HG03558 (cell line): ENCODE results near the gene ILK.

Source experiments
- ATAC-seq: cut with Tn5 transposase; IDR thresholded peaks from one replicate; pipeline ENCODE4 v1.9.1; 2021; ENCODE audit warnings: moderate number of reproducible peaks; ENCODE audit not compliant: unreplicated experiment; ENCODE audit errors: extremely low read depth

The ILK gene

GRCh38 chr11:6603287-6604080 lies at the start of gene ILK, which contains the start of gene RRP8:
ILK (plus strand) TSS chr11:6603774; CDS start chr11:6604272, 498 bp downstream.
RRP8 (minus strand) TSS chr11:6603616; CDS start chr11:6603502, 114 bp downstream.
- peak; percentile 49 for ATAC-seq

GRCh38 chr11:6554828-6555706 lies 48.5 kb upstream of the ILK start:
- no peak for ATAC-seq

GRCh38 chr11:6556139-6556949 lies 47.2 kb upstream of the ILK start:
- ATAC-seq: no peak

- no peak for ATAC-seq
Measured at GRCh38 chr11:6557063-6557462, 46.5 kb upstream of the ILK start.

GRCh38 chr11:6557761-6558674 lies 45.6 kb upstream of the ILK start:
- ATAC-seq: no peak

GRCh38 chr11:6559369-6559768 lies 44.2 kb upstream of the ILK start:
- no peak for ATAC-seq

GRCh38 chr11:6561288-6561687 lies 42.3 kb upstream of the ILK start:
- ATAC-seq: no peak

- no peak for ATAC-seq
Measured at GRCh38 chr11:6563121-6563619, 40.4 kb upstream of the ILK start.

- ATAC-seq: no peak
Measured at GRCh38 chr11:6563667-6564066, 39.9 kb upstream of the ILK start.

GRCh38 chr11:6565325-6565724 lies 38.2 kb upstream of the ILK start:
- ATAC-seq: no peak

GRCh38 chr11:6565988-6566703 lies 37.4 kb upstream of the ILK start:
- no peak for ATAC-seq

- no peak for ATAC-seq
Measured at GRCh38 chr11:6566704-6567370, 36.7 kb upstream of the ILK start.

GRCh38 chr11:6567371-6567745 lies 36.2 kb upstream of the ILK start:
- no peak for ATAC-seq

- no peak for ATAC-seq
Measured at GRCh38 chr11:6568191-6568918, 35.2 kb upstream of the ILK start.

- ATAC-seq: no peak
Measured at GRCh38 chr11:6569706-6570105, 33.9 kb upstream of the ILK start.

GRCh38 chr11:6570691-6571427 lies 32.7 kb upstream of the ILK start:
- ATAC-seq: no peak
